Stimulated activated effector memory CD8-positive, alpha-beta T cell treated with anti-CD3 and anti-CD28 coated beads, Interleukin-12 subunit alpha, Interleukin-12 subunit beta, amount 100 ng/mL, for 72 hours (primary cell): ENCODE measurements around the gene CACNA2D1.
A peak's percentile ranks its signal among the peaks of the same experiment; 100 is the strongest.

ENCODE experiments used
- ATAC-seq: fragments of 150-1000 bp; cut with Tn5 transposase; 2 replicates; pipeline ENCODE4 v1.10.0; 2021
- DNase-seq, 2 donors: peaks; one replicate each; pipeline ENCODE4 v3.0.0; 2021 to 2022; ENCODE audit warnings: low spot score in 2 of 2
- H3K27ac Mint-ChIP-seq: one replicate; pipeline ENCODE4 v1.8.0; 2022; ENCODE audit warnings: mild to moderate bottlenecking, mixed read lengths
- H3K36me3 Mint-ChIP-seq: one replicate; pipeline ENCODE4 v1.8.0; 2022; ENCODE audit warnings: mild to moderate bottlenecking, mixed read lengths
- H3K4me1 Mint-ChIP-seq: one replicate; pipeline ENCODE4 v1.8.0; 2022; ENCODE audit warnings: mixed read lengths
- H3K4me3 Mint-ChIP-seq: one replicate; pipeline ENCODE4 v1.8.0; 2022; ENCODE audit warnings: mild to moderate bottlenecking, mixed read lengths
- H3K9me3 Mint-ChIP-seq: one replicate; pipeline ENCODE4 v1.8.0; 2022; ENCODE audit warnings: mixed read lengths

Gene CACNA2D1

GRCh38 chr7:82105463-82105862 lies 338.1 kb downstream of the CACNA2D1 start:
- H3K9me3 Mint-ChIP-seq, result peaks cover 3% of the 10 kb centered on the region
- H3K4me1 Mint-ChIP-seq, result no peaks in the 10 kb centered on the region
- H3K36me3 Mint-ChIP-seq, result no peaks in the 10 kb centered on the region
- H3K27ac Mint-ChIP-seq, result no peak overlapping the region
- ATAC-seq (no peak), DNase-seq (no peak)
- H3K4me3 Mint-ChIP-seq, result no peak overlapping the region

- H3K36me3 Mint-ChIP-seq, result no peaks in the 10 kb centered on the region
- DNase-seq (no peak), ATAC-seq (no peak)
- H3K4me3 Mint-ChIP-seq, result no peak overlapping the region
- H3K9me3 Mint-ChIP-seq, result peaks cover 10% of the 10 kb centered on the region
- H3K27ac Mint-ChIP-seq, result no peak overlapping the region
- H3K4me1 Mint-ChIP-seq, result no peaks in the 10 kb centered on the region
These were observed 345.2 kb downstream of the CACNA2D1 start for GRCh38 chr7:82098414-82098813.

GRCh38 chr7:82091126-82091684 lies 352.4 kb downstream of the CACNA2D1 start:
- H3K4me1 Mint-ChIP-seq, result no peaks in the 10 kb centered on the region
- no peak for DNase-seq
- ATAC-seq, result no peak
- no peak overlapping the region for H3K27ac Mint-ChIP-seq
- peaks cover 3% of the 10 kb centered on the region for H3K9me3 Mint-ChIP-seq
- no peaks in the 10 kb centered on the region for H3K36me3 Mint-ChIP-seq
- H3K4me3 Mint-ChIP-seq, result no peak overlapping the region

GRCh38 chr7:82087099-82087498 lies 356.5 kb downstream of the CACNA2D1 start:
- no peaks in the 10 kb centered on the region for H3K9me3 Mint-ChIP-seq

GRCh38 chr7:82085116-82085515 lies 358.5 kb downstream of the CACNA2D1 start:
- Mint-ChIP-seq H3K4me3 (no peak overlapping the region), H3K36me3 (no peaks in the 10 kb centered on the region), H3K9me3 (no peaks in the 10 kb centered on the region), H3K4me1 (no peaks in the 10 kb centered on the region), H3K27ac (no peak overlapping the region)
- ATAC-seq, result no peak
- DNase-seq, result no peak

More at GRCh38 chr7:82087099-82087498, 356.5 kb downstream of the CACNA2D1 start:
- no peak overlapping the region for H3K4me3 Mint-ChIP-seq
- no peaks in the 10 kb centered on the region for H3K36me3 Mint-ChIP-seq
- no peak overlapping the region for H3K27ac Mint-ChIP-seq
- H3K4me1 Mint-ChIP-seq, result no peaks in the 10 kb centered on the region
- no peak for ATAC-seq
- no peak for DNase-seq

GRCh38 chr7:82081644-82082224 lies 361.8 kb downstream of the CACNA2D1 start:
- ATAC-seq, result peak; percentile 21
- H3K4me1 Mint-ChIP-seq, result no peaks in the 10 kb centered on the region
- no peak overlapping the region for H3K4me3 Mint-ChIP-seq
- H3K9me3 Mint-ChIP-seq, result peaks cover 2% of the 10 kb centered on the region
- H3K27ac Mint-ChIP-seq, result no peak overlapping the region
- no peak for DNase-seq
- no peaks in the 10 kb centered on the region for H3K36me3 Mint-ChIP-seq

GRCh38 chr7:82080254-82080927 lies 363.2 kb downstream of the CACNA2D1 start:
- H3K36me3 Mint-ChIP-seq, result no peaks in the 10 kb centered on the region
- no peaks in the 10 kb centered on the region for H3K4me1 Mint-ChIP-seq
- no peak overlapping the region for H3K4me3 Mint-ChIP-seq
- ATAC-seq (no peak), DNase-seq (no peak)
- peaks cover 2% of the 10 kb centered on the region for H3K9me3 Mint-ChIP-seq
- H3K27ac Mint-ChIP-seq, result no peak overlapping the region

- ATAC-seq (no peak), DNase-seq (no peak)
- Mint-ChIP-seq H3K27ac (no peak overlapping the region), H3K9me3 (peaks cover 2% of the 10 kb centered on the region), H3K4me3 (no peak overlapping the region), H3K36me3 (no peaks in the 10 kb centered on the region), H3K4me1 (no peaks in the 10 kb centered on the region)
These were observed 364.1 kb downstream of the CACNA2D1 start for GRCh38 chr7:82079527-82079926.

GRCh38 chr7:82078807-82079206 lies 364.8 kb downstream of the CACNA2D1 start:
- H3K9me3 Mint-ChIP-seq, result peaks cover 2% of the 10 kb centered on the region
- no peak overlapping the region for H3K4me3 Mint-ChIP-seq
- DNase-seq (no peak), ATAC-seq (no peak)
- no peaks in the 10 kb centered on the region for H3K4me1 Mint-ChIP-seq
- no peaks in the 10 kb centered on the region for H3K36me3 Mint-ChIP-seq
- no peak overlapping the region for H3K27ac Mint-ChIP-seq

GRCh38 chr7:82071468-82071867 lies 372.1 kb downstream of the CACNA2D1 start:
- H3K27ac Mint-ChIP-seq, result no peak overlapping the region
- no peak for ATAC-seq
- H3K4me1 Mint-ChIP-seq, result no peaks in the 10 kb centered on the region
- peaks cover 3% of the 10 kb centered on the region for H3K9me3 Mint-ChIP-seq
- DNase-seq, result no peak
- H3K4me3 Mint-ChIP-seq, result no peak overlapping the region
- no peaks in the 10 kb centered on the region for H3K36me3 Mint-ChIP-seq

GRCh38 chr7:82067628-82068264 lies 375.8 kb downstream of the CACNA2D1 start:
- Mint-ChIP-seq H3K4me3 (no peak overlapping the region), H3K27ac (no peak overlapping the region), H3K9me3 (peaks cover 3% of the 10 kb centered on the region), H3K36me3 (no peaks in the 10 kb centered on the region), H3K4me1 (no peaks in the 10 kb centered on the region)
- DNase-seq (no peak), ATAC-seq (no peak)

GRCh38 chr7:82057476-82057875 lies 386.1 kb downstream of the CACNA2D1 start:
- no peaks in the 10 kb centered on the region for H3K36me3 Mint-ChIP-seq
- H3K9me3 Mint-ChIP-seq, result peaks cover 12% of the 10 kb centered on the region
- H3K27ac Mint-ChIP-seq, result no peak overlapping the region
- ATAC-seq, result no peak
- H3K4me1 Mint-ChIP-seq, result no peaks in the 10 kb centered on the region
- DNase-seq, result no peak
- no peak overlapping the region for H3K4me3 Mint-ChIP-seq

GRCh38 chr7:82056282-82056681 lies 387.3 kb downstream of the CACNA2D1 start:
- ATAC-seq (no peak), DNase-seq (no peak)
- no peak overlapping the region for H3K27ac Mint-ChIP-seq
- no peak overlapping the region for H3K4me3 Mint-ChIP-seq
- H3K4me1 Mint-ChIP-seq, result no peaks in the 10 kb centered on the region
- peaks cover 8% of the 10 kb centered on the region for H3K9me3 Mint-ChIP-seq
- no peaks in the 10 kb centered on the region for H3K36me3 Mint-ChIP-seq

- H3K4me3 Mint-ChIP-seq, result no peak overlapping the region
- no peaks in the 10 kb centered on the region for H3K4me1 Mint-ChIP-seq
- DNase-seq, result no peak
These were observed 389.0 kb downstream of the CACNA2D1 start for GRCh38 chr7:82054544-82054943.

GRCh38 chr7:82053453-82054032 lies 390.0 kb downstream of the CACNA2D1 start:
- DNase-seq, result no peak
- Mint-ChIP-seq H3K27ac (no peak overlapping the region), H3K9me3 (no peaks in the 10 kb centered on the region), H3K4me1 (no peaks in the 10 kb centered on the region), H3K36me3 (no peaks in the 10 kb centered on the region), H3K4me3 (no peak overlapping the region)
- ATAC-seq, result no peak

More at GRCh38 chr7:82054544-82054943, 389.0 kb downstream of the CACNA2D1 start:
- Mint-ChIP-seq H3K9me3 (peaks cover 4% of the 10 kb centered on the region), H3K36me3 (no peaks in the 10 kb centered on the region), H3K27ac (no peak overlapping the region)
- ATAC-seq, result no peak
